Rectal smooth muscle tissue (tissue), 1 donor: ENCODE data around the gene RAB2B.

Source experiments
- H3K27ac ChIP-seq: one replicate; pipeline ENCODE4 v1.7.0; 2013; ENCODE audit warnings: low read depth, low read length, inconsistent platforms
- H3K27me3 ChIP-seq: one replicate; pipeline ENCODE4 v1.7.0; 2013; ENCODE audit warnings: low read length; ENCODE audit not compliant: control insufficient read depth, insufficient read depth
- H3K36me3 ChIP-seq: one replicate; pipeline ENCODE4 v1.7.0; 2013; ENCODE audit warnings: low read length; ENCODE audit not compliant: control insufficient read depth, insufficient read depth
- H3K4me1 ChIP-seq: one replicate; pipeline ENCODE4 v1.7.0; 2013; ENCODE audit warnings: low read length; ENCODE audit not compliant: control insufficient read depth, insufficient read depth
- H3K4me3 ChIP-seq: one replicate; pipeline ENCODE4 v1.7.0; 2013; ENCODE audit warnings: low read length
- H3K9ac ChIP-seq: one replicate; pipeline ENCODE4 v1.7.0; 2013; ENCODE audit warnings: low read length

The RAB2B gene

DNA sequence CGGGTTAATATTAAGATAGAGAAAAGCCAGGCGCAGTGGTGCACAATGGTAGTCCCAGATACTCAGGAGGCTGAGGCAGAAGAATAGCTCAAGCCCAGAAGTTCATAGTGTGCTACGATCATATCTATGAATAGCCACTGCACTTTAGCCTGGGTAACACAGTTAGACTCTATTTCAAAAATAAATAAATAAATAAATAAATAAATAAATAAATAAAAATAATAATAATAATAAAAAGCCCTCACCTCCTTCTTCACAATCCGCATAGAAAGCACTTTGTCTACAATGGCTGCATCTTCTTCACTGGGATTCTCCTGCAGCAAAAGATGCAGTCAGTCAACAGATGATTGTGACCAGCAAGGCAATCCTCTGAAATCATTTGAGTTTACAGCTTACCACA lies 61.4 kb downstream of the RAB2B start:
- no peaks in the 10 kb centered on the region for H3K27me3 ChIP-seq
- H3K9ac ChIP-seq: no peak overlapping the region
- H3K36me3 ChIP-seq: peaks cover 28% of the 10 kb centered on the region
- no peak overlapping the region for H3K27ac ChIP-seq
- H3K4me3 ChIP-seq: no peak overlapping the region
- H3K4me1 ChIP-seq: no peaks in the 10 kb centered on the region

DNA sequence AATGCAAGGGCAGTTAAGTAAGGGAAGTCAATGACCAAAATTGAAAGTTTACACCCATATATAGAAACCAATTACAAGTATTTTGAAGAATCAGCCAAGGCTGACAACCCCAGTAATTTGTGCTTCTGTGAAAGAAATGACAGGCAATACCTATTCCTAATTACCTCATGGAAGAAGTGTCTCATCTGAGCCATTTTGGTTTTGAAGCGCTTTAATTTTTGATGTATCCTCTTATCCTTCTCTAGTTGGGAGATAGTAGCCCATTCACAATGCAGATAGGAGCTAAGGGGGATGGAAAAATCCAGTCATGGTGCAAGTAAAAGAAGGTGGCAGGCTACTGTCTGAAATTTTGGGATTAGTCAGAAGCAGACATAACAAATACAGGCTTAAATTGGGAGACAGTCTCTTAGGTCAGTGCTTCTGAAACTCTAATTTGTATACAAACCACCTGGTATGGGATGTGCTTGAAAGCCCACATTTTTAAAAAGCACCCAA lies 62.6 kb downstream of the RAB2B start:
- no peaks in the 10 kb centered on the region for H3K27me3 ChIP-seq
- no peaks in the 10 kb centered on the region for H3K4me1 ChIP-seq
- H3K9ac ChIP-seq: no peak overlapping the region
- H3K27ac ChIP-seq: no peak overlapping the region
- peaks cover 27% of the 10 kb centered on the region for H3K36me3 ChIP-seq
- no peak overlapping the region for H3K4me3 ChIP-seq
